Adrenal gland (tissue), 12 donors: ENCODE results near the gene SOCS3. TPM values are rescaled to one million over a fixed set of nuclear protein-coding genes. Genes with fewer than 3 reads are reported as not detected.

Source experiments
- DNase-seq, 7 donors: peaks; one replicate each; pipeline ENCODE4 v3.0.0-alpha.2; 2019 to 2020
- H3K27ac ChIP-seq, 5 donors: fragments of 200-600 bp; sonication (generic) in 4 of 5; 1 replicate in 3 of 5; 2 replicates in 2 of 5; pipeline versions ENCODE4 v1.5.1 to v1.8.0; 2016 to 2020; ENCODE audit warnings: mild to moderate bottlenecking in 1 of 5
- H3K27me3 ChIP-seq: fragments of 200-600 bp; 2 replicates; pipeline ENCODE4 v1.8.0; 2021
- H3K36me3 ChIP-seq, 2 donors: fragments of 200-600 bp; replicated peaks in 1 of 2; 1 replicate in 1 of 2; 2 replicates in 1 of 2; pipeline versions ENCODE4 v1.5.1 to v1.8.0; 2018 to 2022
- H3K4me1 ChIP-seq, 2 donors: fragments of 200-600 bp; replicated peaks in 1 of 2; 1 replicate in 1 of 2; 2 replicates in 1 of 2; pipeline versions ENCODE4 v1.5.1 to v1.8.0; 2018 to 2021
- H3K4me3 ChIP-seq, 4 donors: fragments of 200-600 bp; sonication (generic) in 3 of 4; one replicate each; pipeline ENCODE4 v1.5.1; 2016 to 2018
- H3K9me3 ChIP-seq, 3 donors: fragments of 200-600 bp; sonication (generic) in 1 of 3; replicated peaks in 1 of 3; 1 replicate in 2 of 3; 2 replicates in 1 of 3; pipeline versions ENCODE4 v1.5.1 to v1.8.0; 2016 to 2021
- POLR2A ChIP-seq, 2 donors: fragments of 450-650 bp; IDR thresholded peaks; one replicate each; pipeline ENCODE4 v1.6.1; 2017; ENCODE audit warnings: antibody characterized with exemption in 2 of 2, mild to moderate bottlenecking in 2 of 2, moderate library complexity in 1 of 2
- WGBS, 4 donors: extraction: QIAGEN DNeasy Blood & Tissue Kit in 2 of 4; methylation state at CpG; one replicate each; pipeline versions ENCODE4 v1.1.5 to v1.1.7; 2013 to 2017; 5-methylcytosine and 5-hydroxymethylcytosine counted together
- intact Hi-C, 2 donors: fragments of 100-400 bp; cut with DNase I; formaldehyde crosslinking; loops; one replicate each; pipeline versions ENCODE4 v1.14.1 to v1.15.0; 2022 to 2023
- polyA plus RNA-seq, 3 donors: library from polyadenylated mRNA; stranded (reverse); fragments of 200-250 nt in 2 of 3; fragments of 350-450 nt in 1 of 3; fragmentation: Illumina TruSeq in 1 of 3; extraction: RNeasy Lipid Tissue Mini Kit (QIAGEN cat#74804) in 1 of 3; gene quantifications; one replicate each; pipeline ENCODE4 v1.2.3, GENCODE V29; 2013 to 2014
- total RNA-seq, 9 donors: library from RNA; depleted of rRNA in 4 of 9; stranded (reverse); fragments of >200 nt in 4 of 9; fragments of 120-200 nt in 1 of 9; fragmentation: NEBNext Ultra II Directional in 1 of 9; extraction: Animal tissue kit (Norgen Biotek cat#: 25700) in 1 of 9; gene quantifications; one replicate each; pipeline versions ENCODE4 v1.1.0 to v1.2.4, GENCODE V29; 2013 to 2023
- TF ChIP-seq, protein P1 (sequence below), 6 experiments: fragments of 450-650 bp in 4 of 6; fragments of 200-600 bp in 2 of 6; sonication (generic) in 1 of 6; IDR thresholded peaks; 1 replicate in 5 of 6; 2 replicates in 1 of 6; pipeline versions ENCODE4 v1.5.1 to v1.8.0; 2016 to 2021; ENCODE audit warnings: antibody characterized with exemption in 6 of 6, mild to moderate bottlenecking in 2 of 6, moderate library complexity in 1 of 6
- donor health status: healthy with polysubstance abuse.
- donor health status: Bipolar disorder and iron deficiency.
- donor health status: DM: yes; HTN: yes; CAD: no.
- donor health status: DM: no; HTN: no; CAD: no.
- donor health status: DM: no; HTN: no; CAD: no.
- donor health status: DM: yes; HTN: yes; CAD: no.

SOCS3 gene
- total and polyA plus RNA-seq, 12 donors, result 2.4 to 114 (median 39.8) TPM

DNA sequence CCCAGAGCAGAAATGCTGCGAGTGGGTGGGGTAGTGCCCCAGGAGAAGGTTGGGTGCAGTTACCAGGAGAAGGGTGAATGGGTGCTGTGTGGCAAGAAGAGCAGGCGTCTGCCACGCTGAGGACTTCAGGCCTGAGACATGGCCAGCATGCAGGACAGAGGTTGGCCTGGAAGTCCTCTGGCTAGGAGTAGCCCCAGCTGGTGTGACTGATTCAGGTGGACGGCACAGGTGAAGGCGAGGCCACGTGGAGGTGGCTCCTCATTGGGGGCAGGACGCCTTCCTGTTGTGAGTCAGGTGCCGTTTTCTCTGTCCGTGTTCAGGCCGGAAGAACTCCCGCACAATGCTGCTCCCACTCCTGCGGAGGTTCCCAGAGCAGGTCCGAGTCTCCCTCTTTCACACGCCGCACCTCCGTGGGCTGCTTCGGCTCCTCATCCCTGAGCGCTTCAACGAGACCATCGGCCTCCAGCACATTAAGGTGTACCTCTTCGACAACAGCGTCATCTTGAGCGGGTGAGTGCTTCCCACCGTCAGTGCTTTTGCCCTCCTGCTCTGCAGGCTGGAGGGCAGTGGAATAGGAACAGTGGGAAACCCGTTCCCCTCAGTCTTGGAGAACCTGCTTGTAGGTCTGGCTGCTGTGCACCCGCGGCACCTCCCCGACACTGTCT lies 39.3 kb upstream of the SOCS3 start:
- no peaks in the 10 kb centered on the region for H3K27me3 ChIP-seq
- DNase-seq, result no peak
- no peak overlapping the region for H3K27ac ChIP-seq
- H3K36me3 ChIP-seq, result peaks cover 0 to 89% of the 10 kb centered on the region in 2 donors
- TF ChIP-seq, protein P1, sequence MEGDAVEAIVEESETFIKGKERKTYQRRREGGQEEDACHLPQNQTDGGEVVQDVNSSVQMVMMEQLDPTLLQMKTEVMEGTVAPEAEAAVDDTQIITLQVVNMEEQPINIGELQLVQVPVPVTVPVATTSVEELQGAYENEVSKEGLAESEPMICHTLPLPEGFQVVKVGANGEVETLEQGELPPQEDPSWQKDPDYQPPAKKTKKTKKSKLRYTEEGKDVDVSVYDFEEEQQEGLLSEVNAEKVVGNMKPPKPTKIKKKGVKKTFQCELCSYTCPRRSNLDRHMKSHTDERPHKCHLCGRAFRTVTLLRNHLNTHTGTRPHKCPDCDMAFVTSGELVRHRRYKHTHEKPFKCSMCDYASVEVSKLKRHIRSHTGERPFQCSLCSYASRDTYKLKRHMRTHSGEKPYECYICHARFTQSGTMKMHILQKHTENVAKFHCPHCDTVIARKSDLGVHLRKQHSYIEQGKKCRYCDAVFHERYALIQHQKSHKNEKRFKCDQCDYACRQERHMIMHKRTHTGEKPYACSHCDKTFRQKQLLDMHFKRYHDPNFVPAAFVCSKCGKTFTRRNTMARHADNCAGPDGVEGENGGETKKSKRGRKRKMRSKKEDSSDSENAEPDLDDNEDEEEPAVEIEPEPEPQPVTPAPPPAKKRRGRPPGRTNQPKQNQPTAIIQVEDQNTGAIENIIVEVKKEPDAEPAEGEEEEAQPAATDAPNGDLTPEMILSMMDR (IDR thresholded peaks at IDR 0.05), result no peak
- TF ChIP-seq POLR2A (IDR thresholded peaks at IDR 0.05), result no peak
- no peak overlapping the region for H3K4me3 ChIP-seq
- peaks cover 0 to 11% of the 10 kb centered on the region in 2 donors for H3K4me1 ChIP-seq
- no peaks in the 10 kb centered on the region for H3K9me3 ChIP-seq
- intact Hi-C loops, result no loop called here
- WGBS, 4 donors, result 84 to 90% (median 87%) methylated on average over 25 to 28 of the region's 28 CpGs

DNA sequence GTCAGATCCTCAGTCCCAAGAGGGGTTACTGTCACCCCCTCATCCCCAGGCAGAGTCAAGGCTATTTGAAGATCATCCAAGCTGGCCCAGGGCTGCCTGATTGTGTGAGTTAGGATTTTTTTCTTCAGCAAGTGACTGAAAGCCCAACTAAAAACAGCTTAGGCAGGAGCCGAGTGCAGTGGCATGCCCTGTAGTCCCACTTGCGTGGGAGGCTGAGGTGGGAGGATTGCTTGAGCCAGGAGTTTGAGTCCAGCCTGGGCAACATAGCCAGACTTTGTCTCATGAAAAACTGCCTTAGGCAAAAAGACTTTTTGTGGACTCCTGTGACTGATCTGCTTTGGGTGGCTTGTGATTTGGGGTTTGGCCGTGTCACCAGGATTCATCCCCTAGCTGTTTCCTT lies 38.5 kb upstream of the SOCS3 start:
- H3K27me3 ChIP-seq, result no peaks in the 10 kb centered on the region
- no peak overlapping the region for H3K4me3 ChIP-seq
- no peak for DNase-seq
- intact Hi-C loops, result no loop called here
- peaks cover 0 to 87% of the 10 kb centered on the region in 2 donors for H3K36me3 ChIP-seq
- TF ChIP-seq POLR2A (IDR thresholded peaks at IDR 0.05), result no peak
- TF ChIP-seq, protein P1 (IDR thresholded peaks at IDR 0.05), result no peak
- H3K4me1 ChIP-seq, result peaks cover 0 to 11% of the 10 kb centered on the region in 2 donors
- WGBS, 4 donors, result 86 to 94% (median 88%) methylated on average over 3 of the region's 3 CpGs
- H3K9me3 ChIP-seq, result no peaks in the 10 kb centered on the region
- no peak overlapping the region for H3K27ac ChIP-seq

GRCh38 chr17:78397681-78398101 lies 37.8 kb upstream of the SOCS3 start:
- Histone ChIP-seq H3K27me3 (no peaks in the 10 kb centered on the region), H3K4me1 (peaks cover 0 to 11% of the 10 kb centered on the region in 2 donors), H3K9me3 (no peaks in the 10 kb centered on the region), H3K4me3 (no peak overlapping the region), H3K36me3 (peaks cover 0 to 83% of the 10 kb centered on the region in 2 donors), H3K27ac (no peak overlapping the region)
- no peak for TF ChIP-seq POLR2A (IDR thresholded peaks at IDR 0.05)
- TF ChIP-seq, protein P1 (IDR thresholded peaks at IDR 0.05), result no peak
- 63 to 82% (median 72%) methylated on average over 7 to 13 of the region's 13 CpGs for WGBS, 4 donors
- DNase-seq, result no peak
- intact Hi-C loops, result no loop called here

- intact Hi-C loops, result no loop called here
These were observed 36.8 kb upstream of the SOCS3 start for GRCh38 chr17:78396441-78397337.

More at GRCh38 chr17:78396441-78397337, 36.8 kb upstream of the SOCS3 start:
- H3K27ac ChIP-seq, result no peak overlapping the region
- TF ChIP-seq, protein P1 (IDR thresholded peaks at IDR 0.05), result no peak
- no peak for TF ChIP-seq POLR2A (IDR thresholded peaks at IDR 0.05)
- H3K27me3 ChIP-seq, result no peaks in the 10 kb centered on the region
- H3K4me3 ChIP-seq, result no peak overlapping the region
- no peak for DNase-seq
- H3K9me3 ChIP-seq, result no peaks in the 10 kb centered on the region
- peaks cover under 1 to 16% of the 10 kb centered on the region in 2 donors for H3K4me1 ChIP-seq
- H3K36me3 ChIP-seq, result peaks cover 0 to 75% of the 10 kb centered on the region in 2 donors
- WGBS, 4 donors, result 87 to 93% (median 89%) methylated on average over 7 to 14 of the region's 14 CpGs
